C4-2B (cell line): ENCODE results near the gene VPS16.
A peak's percentile ranks its signal among the peaks of the same experiment; 100 is the strongest.

Experiments used
- H3K27ac ChIP-seq: fragments of 450-650 bp; 2 replicates; pipeline ENCODE4 v1.5.1; 2017
- CTCF ChIP-seq: fragments of 450-650 bp; conservative IDR thresholded peaks from 2 replicates; pipeline ENCODE4 v1.5.1; 2017; ENCODE audit warnings: mild to moderate bottlenecking
- ZFX ChIP-seq: fragments of 450-650 bp; IDR thresholded peaks from 2 replicates; pipeline ENCODE4 v1.6.1; 2017

VPS16 gene

GRCh38 chr20:2840138-2840966 is at the start of gene VPS16, which contains the start of gene PCED1A:
Gene VPS16, plus strand, starts transcription at chr20:2840745. Its CDS starts 30 bp downstream, at chr20:2840775.
Gene PCED1A, minus strand, starts transcription at chr20:2840655. Its CDS starts 743 bp downstream, at chr20:2839912.
- H3K27ac ChIP-seq, result peak within 1 kb of the TSS; percentile 99
- TF ChIP-seq ZFX (peak; percentile 96), CTCF (no peak)

- H3K27ac ChIP-seq, result no peak overlapping the region
- TF ChIP-seq CTCF (no peak), ZFX (no peak)
These were observed 47.1 kb upstream of the VPS16 start for GRCh38 chr20:2793471-2793870.

DNA sequence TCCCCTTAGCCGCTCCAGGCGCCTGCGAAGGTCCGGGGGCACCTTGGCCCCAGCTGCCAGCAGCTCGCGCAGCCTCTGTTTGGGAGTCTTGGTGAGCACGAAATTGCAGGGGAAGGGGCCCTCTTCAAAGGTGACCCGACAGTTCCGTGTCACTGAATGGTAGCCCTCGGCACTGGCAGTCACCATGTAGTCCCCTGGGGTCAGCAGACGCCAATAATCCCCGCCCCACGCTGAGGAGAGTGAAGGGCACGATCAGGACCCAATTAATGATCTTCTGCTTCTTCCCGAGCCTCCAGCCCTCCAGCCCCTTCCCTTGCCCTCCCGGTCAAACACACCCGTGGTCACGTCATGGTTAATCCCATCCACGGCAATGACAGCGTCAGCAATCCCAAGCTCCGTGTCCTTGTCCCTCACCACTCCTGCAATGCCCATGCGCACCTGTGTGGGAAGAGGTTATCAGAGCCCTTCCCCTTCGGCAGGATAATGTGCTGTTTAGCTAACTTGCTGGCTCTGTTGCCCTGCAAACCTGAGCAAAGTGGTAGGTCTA is 46.3 kb upstream of the VPS16 start:
- TF ChIP-seq ZFX (no peak), CTCF (no peak)

GRCh38 chr20:2794866-2795447 is 45.6 kb upstream of the VPS16 start:
- no peak for TF ChIP-seq CTCF
- no peak for TF ChIP-seq ZFX
- no peak overlapping the region for H3K27ac ChIP-seq

More for the DNA sequence above, 46.3 kb upstream of the VPS16 start:
- H3K27ac ChIP-seq, result no peak overlapping the region

GRCh38 chr20:2795451-2795850 is 45.1 kb upstream of the VPS16 start:
- no peak overlapping the region for H3K27ac ChIP-seq
- TF ChIP-seq ZFX (no peak), CTCF (no peak)

DNA sequence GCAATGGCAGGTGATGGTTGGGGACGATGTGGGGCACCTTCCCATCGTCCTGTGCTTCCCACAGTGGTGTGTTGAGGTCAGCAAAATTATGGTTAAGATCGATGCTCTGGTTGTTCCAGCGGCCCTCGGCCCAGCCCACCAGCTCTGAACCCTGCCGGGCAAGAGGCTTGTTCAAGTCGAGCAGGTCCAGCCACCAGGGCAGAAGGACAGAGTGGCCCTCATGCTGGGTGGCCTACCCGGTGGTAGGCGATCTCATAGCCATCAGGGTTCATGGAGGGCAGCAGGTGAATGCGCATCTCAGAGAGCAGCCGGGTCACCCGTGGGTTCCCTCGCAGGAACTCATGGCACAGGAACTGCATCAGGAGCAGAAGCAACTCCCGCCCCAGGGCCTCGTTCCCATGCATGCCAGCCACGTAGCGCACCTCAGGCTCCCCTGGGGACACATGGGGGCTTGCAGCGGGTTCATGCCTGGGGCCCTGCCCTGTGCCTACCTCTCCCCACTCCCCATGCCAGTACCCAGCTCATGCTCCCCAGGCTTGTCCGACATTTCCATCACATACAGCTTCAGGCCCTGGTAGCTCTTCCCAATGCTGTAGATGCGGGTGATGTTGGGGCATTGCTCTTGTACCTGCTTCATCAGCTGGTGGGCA is 44.4 kb upstream of the VPS16 start:
- TF ChIP-seq ZFX, result no peak
- TF ChIP-seq CTCF, result no peak
- no peak overlapping the region for H3K27ac ChIP-seq
